Transverse colon (tissue), 4 donors: ENCODE results near the gene TRIM8. TPM values are rescaled to one million over a fixed set of nuclear protein-coding genes. Genes with fewer than 3 reads are reported as not detected.

ENCODE experiments used
- DNase-seq: peaks from one replicate; pipeline ENCODE4 v3.0.0-alpha.2; 2019
- H3K27ac ChIP-seq, 4 donors: fragments of 200-600 bp; sonication (generic); 2 replicates each; pipeline ENCODE4 v1.5.1; 2016 to 2018; ENCODE audit warnings: inconsistent platforms in 4 of 4
- H3K27me3 ChIP-seq: fragments of 200-600 bp; sonication (generic); 2 replicates; pipeline ENCODE4 v1.5.1; 2017; ENCODE audit warnings: inconsistent platforms
- H3K36me3 ChIP-seq, 4 donors: fragments of 200-600 bp; sonication (generic); 2 replicates each; pipeline ENCODE4 v1.5.1; 2017 to 2019; ENCODE audit warnings: inconsistent platforms in 4 of 4
- H3K4me1 ChIP-seq, 4 donors: fragments of 200-600 bp; sonication (generic); 2 replicates each; pipeline ENCODE4 v1.5.1; 2017 to 2020; ENCODE audit warnings: inconsistent platforms in 4 of 4
- H3K4me3 ChIP-seq, 4 donors: fragments of 200-600 bp; sonication (generic); 1 replicate in 1 of 4; 2 replicates in 3 of 4; pipeline versions ENCODE4 v1.5.1 to v1.6.1; 2017 to 2019; ENCODE audit warnings: inconsistent platforms in 4 of 4
- H3K9me3 ChIP-seq, 2 donors: fragments of 200-600 bp; sonication (generic); 2 replicates each; pipeline ENCODE4 v1.5.1; 2017 to 2019; ENCODE audit warnings: inconsistent platforms in 2 of 2
- EP300 ChIP-seq: sonication (generic); formaldehyde crosslinking; IDR thresholded peaks from one replicate; pipeline ENCODE4 v1.6.1; 2017; ENCODE audit warnings: antibody characterized with exemption, low read depth
- POLR2A ChIP-seq: fragments of 450-650 bp; IDR thresholded peaks from one replicate; pipeline ENCODE4 v1.6.1; 2016; ENCODE audit warnings: antibody characterized with exemption, mild to moderate bottlenecking, moderate library complexity
- POLR2AphosphoS5 ChIP-seq, 3 donors: sonication (generic); formaldehyde crosslinking; IDR thresholded peaks; one replicate each; pipeline ENCODE4 v1.6.1; 2016; ENCODE audit warnings: antibody characterized with exemption in 3 of 3
- WGBS, 2 donors: methylation state at CpG; one replicate each; pipeline ENCODE4 v1.1.5; 2018; ENCODE audit warnings: low coverage in 1 of 2; 5-methylcytosine and 5-hydroxymethylcytosine counted together
- in situ Hi-C, 4 donors: fragments of 200-750 bp; cut with MboI; loops; one replicate each; pipeline versions ENCODE4 v1.15.0 to v1.15.1; 2017; ENCODE audit warnings: low sequenced_read_pairs in 3 of 4, low pct_ligation_motif_present in 1 of 4, low pct_unique_long_range_greater_than_20kb in 1 of 4
- intact Hi-C: fragments of 100-400 bp; cut with DNase I; formaldehyde crosslinking; loops from one replicate; pipeline ENCODE4 v1.15.1; 2023; ENCODE audit warnings: low total_unique reads
- total RNA-seq, 4 donors: library from RNA; depleted of rRNA; stranded (reverse); fragments of >200 nt; gene quantifications; one replicate each; pipeline ENCODE4 v1.1.0, GENCODE V29; 2016
- TF ChIP-seq, protein P1 (sequence below), 5 experiments: fragments of 200-600 bp in 3 of 5; fragments of 450-650 bp in 2 of 5; sonication (generic) in 3 of 5; IDR thresholded peaks; 1 replicate in 2 of 5; 2 replicates in 3 of 5; pipeline ENCODE4 v1.5.1; 2016 to 2017; ENCODE audit warnings: antibody characterized with exemption in 5 of 5, inconsistent platforms in 3 of 5, mild to moderate bottlenecking in 2 of 5, moderate library complexity in 1 of 5

Gene TRIM8
- total RNA-seq, 4 donors from 2014 or later, result 59.1 to 108 (median 66.8) TPM

DNA sequence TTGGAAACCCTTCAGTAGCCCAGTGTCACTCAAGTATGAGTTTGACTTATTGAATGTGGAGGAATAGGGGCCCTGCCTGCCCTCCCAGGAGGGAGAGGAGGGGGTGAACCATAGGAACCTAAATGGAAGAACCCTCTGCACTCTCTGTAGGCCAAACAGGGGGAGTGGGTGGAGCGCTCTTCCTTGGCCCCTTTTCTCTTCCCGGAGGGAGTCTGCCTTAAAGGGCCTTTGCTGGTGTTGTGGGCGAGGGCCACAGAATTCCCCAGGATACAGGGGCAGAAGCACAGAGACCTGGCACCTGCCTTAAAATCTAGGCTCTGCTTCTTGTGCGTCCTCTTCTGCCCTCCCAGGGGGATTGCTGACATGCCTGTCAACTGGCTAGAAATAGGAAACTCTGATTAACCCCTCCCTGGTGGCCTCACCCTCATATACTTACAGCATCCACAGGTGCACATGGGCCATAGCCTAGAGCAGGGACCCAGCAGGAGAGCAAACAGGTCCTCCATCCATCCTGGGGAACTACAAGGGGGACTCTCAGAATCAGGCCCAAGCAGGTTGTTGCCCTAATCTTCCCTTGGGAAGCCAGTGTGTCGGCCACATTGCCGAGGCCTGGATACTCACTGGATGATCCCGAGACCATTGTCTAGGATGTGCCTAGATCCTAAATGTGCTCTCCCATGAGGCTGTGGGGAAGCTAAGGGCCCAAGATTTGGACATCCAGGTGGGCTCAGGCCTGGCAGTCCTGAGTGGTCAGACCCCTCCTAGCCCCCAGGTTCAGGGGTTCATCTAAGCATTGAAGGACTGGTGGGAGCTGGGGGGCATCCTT, 3.4 kb downstream of the TRIM8 start:
- Histone ChIP-seq H3K9me3 (no peaks in the 10 kb centered on the region), H3K4me1 (peaks cover 51 to 66% (median 60%) of the 10 kb centered on the region in 4 donors), H3K27ac (peak overlapping the region; percentile 96 to 100 (median 100)), H3K36me3 (no peaks in the 10 kb centered on the region), H3K27me3 (no peaks in the 10 kb centered on the region), H3K4me3 (peak overlapping the region in 3 of 4 donors; percentile 89 to 99 (median 94))
- no peak for DNase-seq
- in situ Hi-C loops (no loop called here), intact Hi-C loops (no loop called here)
- TF ChIP-seq, protein P1, sequence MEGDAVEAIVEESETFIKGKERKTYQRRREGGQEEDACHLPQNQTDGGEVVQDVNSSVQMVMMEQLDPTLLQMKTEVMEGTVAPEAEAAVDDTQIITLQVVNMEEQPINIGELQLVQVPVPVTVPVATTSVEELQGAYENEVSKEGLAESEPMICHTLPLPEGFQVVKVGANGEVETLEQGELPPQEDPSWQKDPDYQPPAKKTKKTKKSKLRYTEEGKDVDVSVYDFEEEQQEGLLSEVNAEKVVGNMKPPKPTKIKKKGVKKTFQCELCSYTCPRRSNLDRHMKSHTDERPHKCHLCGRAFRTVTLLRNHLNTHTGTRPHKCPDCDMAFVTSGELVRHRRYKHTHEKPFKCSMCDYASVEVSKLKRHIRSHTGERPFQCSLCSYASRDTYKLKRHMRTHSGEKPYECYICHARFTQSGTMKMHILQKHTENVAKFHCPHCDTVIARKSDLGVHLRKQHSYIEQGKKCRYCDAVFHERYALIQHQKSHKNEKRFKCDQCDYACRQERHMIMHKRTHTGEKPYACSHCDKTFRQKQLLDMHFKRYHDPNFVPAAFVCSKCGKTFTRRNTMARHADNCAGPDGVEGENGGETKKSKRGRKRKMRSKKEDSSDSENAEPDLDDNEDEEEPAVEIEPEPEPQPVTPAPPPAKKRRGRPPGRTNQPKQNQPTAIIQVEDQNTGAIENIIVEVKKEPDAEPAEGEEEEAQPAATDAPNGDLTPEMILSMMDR (IDR thresholded peaks at IDR 0.05), result no peak
- TF ChIP-seq POLR2AphosphoS5 (IDR thresholded peaks at IDR 0.05), result no peak
- WGBS, 2 donors, result 69% methylated on average over 7 of the region's 7 CpGs; no CpG with 5 or more reads in 1 of the 2 donors

DNA sequence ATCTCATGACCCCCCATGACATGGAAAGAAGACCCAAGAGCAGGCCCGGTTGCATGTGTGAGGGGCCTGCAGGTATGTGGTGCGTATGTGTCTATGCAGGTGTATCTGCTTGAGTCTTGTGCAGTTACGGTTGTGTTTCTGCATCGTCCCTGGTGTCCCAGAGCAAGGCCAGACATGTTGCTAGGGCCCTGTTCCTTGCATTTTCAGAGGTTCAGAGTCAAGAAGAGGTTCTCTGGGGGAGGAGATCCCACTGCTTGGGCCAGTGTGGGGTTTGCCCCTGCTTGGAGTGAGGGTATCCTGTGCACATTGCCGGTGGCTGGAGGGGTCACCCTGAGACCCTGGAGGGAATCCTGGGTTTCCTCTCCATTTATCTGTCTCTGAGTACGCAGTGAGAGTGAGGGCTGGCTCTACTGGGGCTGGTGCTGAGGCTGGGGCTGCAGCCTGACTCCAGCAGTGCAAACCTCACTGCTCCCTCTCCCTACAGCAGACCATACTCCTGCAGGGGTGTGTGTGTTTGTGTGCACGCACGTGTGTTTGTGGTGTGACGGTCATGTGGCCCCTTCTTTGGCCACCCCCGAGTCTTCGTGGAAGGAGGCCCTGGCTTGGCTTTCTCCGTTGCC, 4.1 kb downstream of the TRIM8 start:
- DNase-seq, result no peak
- Histone ChIP-seq H3K36me3 (peaks cover 0 to 2% (median 0%) of the 10 kb centered on the region in 4 donors), H3K27ac (peak overlapping the region; percentile 96 to 100 (median 100)), H3K9me3 (no peaks in the 10 kb centered on the region), H3K4me1 (peaks cover 51 to 71% (median 60%) of the 10 kb centered on the region in 4 donors), H3K27me3 (no peaks in the 10 kb centered on the region), H3K4me3 (peak overlapping the region in 1 of 4 donors; percentile 94)
- in situ Hi-C loops, result no loop called here
- TF ChIP-seq POLR2A (no peak), EP300 (no peak), POLR2AphosphoS5 (IDR thresholded peaks at IDR 0.05) (no peak)
- TF ChIP-seq, protein P1 (IDR thresholded peaks at IDR 0.05), result no peak
- WGBS, 2 donors, result 37% methylated on average over 12 of the region's 12 CpGs; no CpG with 5 or more reads in 1 of the 2 donors
- intact Hi-C loops, result no loop called here

DNA sequence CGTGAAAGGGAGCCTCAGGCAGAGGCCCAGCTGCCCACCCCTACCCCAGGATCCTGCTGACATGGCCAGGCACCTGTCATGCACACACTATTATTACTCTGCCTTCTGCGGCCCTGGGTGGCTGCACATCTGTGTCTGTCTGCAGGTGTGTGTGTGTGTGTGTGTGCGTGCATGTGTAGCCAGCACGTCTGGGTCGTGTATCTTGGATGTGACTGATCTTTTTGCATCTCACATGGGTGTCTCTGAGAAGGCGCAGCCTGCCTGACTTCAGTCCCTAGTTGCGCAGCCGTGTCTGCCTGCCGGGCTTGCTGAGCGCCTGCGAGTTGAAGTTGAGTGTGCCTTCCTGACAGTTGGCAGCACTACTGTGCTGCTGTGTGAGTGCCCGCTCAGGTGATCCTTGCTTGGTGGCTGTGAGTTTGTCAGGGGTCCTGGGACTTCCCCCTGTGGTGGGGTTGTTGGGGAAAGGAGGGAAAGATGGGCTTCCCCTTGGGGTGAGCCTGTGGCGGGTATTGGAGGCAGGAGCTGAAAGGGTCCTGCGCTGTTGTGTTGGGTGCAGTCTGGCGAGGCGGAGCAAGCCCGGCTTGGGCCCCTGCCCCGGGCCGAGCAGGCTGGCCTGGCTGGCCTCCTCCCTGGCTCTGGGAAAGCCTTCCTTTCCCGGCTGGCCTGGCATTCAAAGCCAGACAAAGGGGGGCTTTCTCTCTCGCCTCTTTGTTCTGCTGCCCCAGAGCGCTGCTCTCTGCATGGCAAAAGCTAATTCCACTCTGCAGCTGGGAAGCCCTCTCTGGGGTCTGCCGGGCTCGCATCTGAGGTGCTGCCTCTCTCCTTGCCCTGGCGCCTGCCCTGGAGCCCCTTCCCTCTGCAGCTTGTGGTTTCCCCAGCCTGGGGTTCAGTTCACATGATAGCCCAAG, 4.9 kb downstream of the TRIM8 start:
- no peaks in the 10 kb centered on the region for H3K9me3 ChIP-seq
- peak overlapping the region in 2 of 4 donors; percentile 10 to 94 for H3K4me3 ChIP-seq
- peaks cover 51 to 71% (median 60%) of the 10 kb centered on the region in 4 donors for H3K4me1 ChIP-seq
- peak overlapping the region; percentile 96 to 100 (median 100) for H3K27ac ChIP-seq
- H3K27me3 ChIP-seq, result no peaks in the 10 kb centered on the region
- 20 to 31% methylated on average over 3 to 25 of the region's 25 CpGs for WGBS, 2 donors
- no peak for TF ChIP-seq EP300
- TF ChIP-seq, protein P1 (IDR thresholded peaks at IDR 0.05), result no peak
- TF ChIP-seq POLR2A, result no peak
- TF ChIP-seq POLR2AphosphoS5 (IDR thresholded peaks at IDR 0.05), result no peak
- in situ Hi-C loops, result no loop called here
- peaks cover 0 to 5% (median 0%) of the 10 kb centered on the region in 4 donors for H3K36me3 ChIP-seq
- intact Hi-C loops, result no loop called here
- DNase-seq, result no peak
